GM19397 (cell line): ENCODE data around the gene CASQ1.
A peak's percentile ranks its signal among the peaks of the same experiment; 100 is the strongest.

Source experiments
- ATAC-seq: cut with Tn5 transposase; IDR thresholded peaks from one replicate; pipeline ENCODE4 v1.9.1; 2021; ENCODE audit warnings: mild to moderate bottlenecking, moderate library complexity; ENCODE audit not compliant: unreplicated experiment

Gene CASQ1

GRCh38 chr1:160168016-160168415, 22.4 kb upstream of the CASQ1 start:
- ATAC-seq: no peak

GRCh38 chr1:160168609-160169369, 21.6 kb upstream of the CASQ1 start:
- no peak for ATAC-seq

- peak; percentile 57 for ATAC-seq
Measured at GRCh38 chr1:160169553-160170399, 20.6 kb upstream of the CASQ1 start.

- ATAC-seq: no peak
Measured at GRCh38 chr1:160171354-160171753, 19.0 kb upstream of the CASQ1 start.

GRCh38 chr1:160171980-160172379, 18.4 kb upstream of the CASQ1 start:
- ATAC-seq: no peak

GRCh38 chr1:160177231-160177630, 13.1 kb upstream of the CASQ1 start:
- no peak for ATAC-seq

GRCh38 chr1:160177667-160178066, 12.7 kb upstream of the CASQ1 start:
- no peak for ATAC-seq

- ATAC-seq: no peak
Measured at GRCh38 chr1:160178731-160179130, 11.6 kb upstream of the CASQ1 start.

- ATAC-seq: no peak
Measured at GRCh38 chr1:160179336-160179735, 11.0 kb upstream of the CASQ1 start.

- ATAC-seq: no peak
Measured at GRCh38 chr1:160186246-160186645, 4.1 kb upstream of the CASQ1 start.

- ATAC-seq: no peak
Measured at GRCh38 chr1:160186729-160187128, 3.6 kb upstream of the CASQ1 start.

GRCh38 chr1:160187407-160187806, 3.0 kb upstream of the CASQ1 start:
- ATAC-seq: no peak

GRCh38 chr1:160188341-160188740, 2.0 kb upstream of the CASQ1 start:
- no peak for ATAC-seq

GRCh38 chr1:160191756-160192155, 1.4 kb downstream of the CASQ1 start:
- no peak for ATAC-seq

GRCh38 chr1:160192234-160192633, 1.9 kb downstream of the CASQ1 start:
- no peak for ATAC-seq

- no peak for ATAC-seq
Measured at GRCh38 chr1:160193091-160193819, 2.9 kb downstream of the CASQ1 start.

GRCh38 chr1:160193832-160194736, 3.7 kb downstream of the CASQ1 start:
- ATAC-seq: no peak

- no peak for ATAC-seq
Measured at GRCh38 chr1:160194737-160195059, 4.3 kb downstream of the CASQ1 start.

GRCh38 chr1:160196143-160196542, 5.8 kb downstream of the CASQ1 start:
- ATAC-seq: no peak

- no peak for ATAC-seq
Measured at GRCh38 chr1:160197231-160197630, 6.9 kb downstream of the CASQ1 start.

- no peak for ATAC-seq
Measured at GRCh38 chr1:160200786-160201185, 10.4 kb downstream of the CASQ1 start.
